Stimulated activated naive CD4-positive, alpha-beta T cell (primary cell): Measurements from ENCODE around the gene TBATA.

Source experiments
- DNase-seq, 6 experiments: peaks; one replicate each; lab custom pipeline; 2025; lab: John Stamatoyannopoulos, UW

TBATA gene

DNA sequence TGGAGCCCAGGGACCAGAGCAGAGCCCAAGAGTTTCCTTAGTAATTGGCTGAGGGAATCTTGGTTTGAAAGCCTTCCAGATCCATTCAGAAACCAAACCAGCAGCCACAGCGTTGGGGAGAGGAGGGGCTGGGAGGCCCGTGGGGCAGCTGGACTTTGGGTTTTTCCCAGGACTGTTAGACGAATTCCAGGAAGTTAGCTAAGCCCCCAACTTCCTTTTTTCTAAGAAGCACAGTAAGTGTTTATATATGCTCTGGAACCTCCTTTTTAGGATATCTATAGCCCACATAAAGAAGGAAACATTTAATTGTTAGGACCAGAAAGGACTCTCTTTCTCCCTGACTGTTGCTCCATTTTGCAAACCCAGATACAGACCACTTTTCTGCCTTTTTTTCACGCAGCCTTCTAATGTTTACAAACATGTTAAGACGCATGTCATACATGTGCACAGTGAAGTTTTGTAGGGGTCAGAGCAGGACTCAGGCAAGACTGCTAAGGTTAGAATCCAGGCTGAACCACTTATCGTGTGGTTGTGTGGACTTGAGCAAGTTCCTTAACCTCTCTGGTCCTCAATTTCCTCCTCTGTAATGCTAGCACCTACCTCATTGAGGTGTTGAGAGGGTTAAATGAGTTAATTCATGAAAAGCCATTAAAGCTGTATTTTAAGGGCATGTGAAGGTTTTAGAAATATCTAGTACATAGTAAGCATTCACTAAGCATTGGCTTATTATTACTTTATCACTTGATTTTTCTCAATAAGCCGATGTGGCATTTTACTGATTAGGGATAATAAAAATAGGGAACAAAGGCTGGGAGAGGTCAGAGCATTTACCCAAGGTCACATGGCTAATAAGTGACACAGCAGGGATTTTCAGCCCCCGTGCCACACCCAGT is 42.4 kb downstream of the TBATA start:
- DNase-seq: no peak

DNA sequence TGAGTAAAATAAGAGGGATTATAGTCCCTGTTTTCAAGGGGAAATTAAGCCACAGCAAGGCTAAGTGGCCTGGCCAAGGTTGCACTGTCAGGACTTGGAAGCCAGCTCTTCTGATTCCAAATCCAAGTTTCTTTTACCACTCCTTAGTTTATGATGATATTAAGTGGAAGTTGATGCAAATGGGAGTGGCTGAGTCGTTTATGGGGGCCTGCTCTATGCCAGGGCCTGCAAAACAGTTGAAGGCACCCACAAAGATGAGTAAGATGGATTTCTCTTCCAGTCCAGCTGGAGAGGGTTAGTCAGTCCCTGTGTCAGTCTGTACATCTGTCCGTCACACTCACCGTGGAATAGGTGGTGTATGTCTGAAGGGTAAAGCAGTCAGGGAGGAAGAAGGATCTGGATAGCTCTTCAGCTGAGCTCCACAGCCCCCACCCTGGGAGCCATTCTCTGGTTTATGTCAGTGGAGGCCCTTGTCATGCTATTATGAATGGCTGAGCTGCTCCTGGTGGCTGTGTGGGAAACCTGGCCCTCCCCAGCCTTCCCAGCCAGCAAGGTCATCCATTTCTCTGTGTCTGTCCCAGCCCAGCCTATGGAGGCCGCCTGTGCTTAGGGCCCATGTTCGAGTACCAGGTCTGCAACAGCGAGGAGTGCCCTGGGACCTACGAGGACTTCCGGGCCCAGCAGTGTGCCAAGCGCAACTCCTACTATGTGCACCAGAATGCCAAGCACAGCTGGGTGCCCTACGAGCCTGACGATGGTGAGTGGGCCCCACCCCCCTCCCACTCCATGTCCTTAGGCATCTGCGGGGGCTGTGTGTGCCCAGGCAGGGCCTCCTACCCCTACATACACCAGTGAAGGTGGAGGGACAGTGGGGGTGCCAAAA is 44.5 kb downstream of the TBATA start:
- DNase-seq: no peak

DNA sequence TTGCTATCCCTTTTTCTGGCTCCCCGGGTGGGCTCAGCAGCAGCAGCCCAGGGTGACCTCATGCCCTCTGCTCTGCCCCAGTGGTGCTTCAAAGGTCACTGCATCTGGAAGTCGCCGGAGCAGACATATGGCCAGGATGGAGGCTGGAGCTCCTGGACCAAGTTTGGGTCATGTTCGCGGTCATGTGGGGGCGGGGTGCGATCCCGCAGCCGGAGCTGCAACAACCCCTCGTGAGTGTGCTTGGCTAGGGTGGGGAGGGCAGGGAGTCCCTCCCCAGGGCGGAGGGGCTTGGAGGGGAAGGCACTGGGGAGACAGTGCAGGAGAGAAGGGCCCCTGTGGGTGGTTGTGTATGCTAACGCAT is 46.4 kb downstream of the TBATA start:
- no peak for DNase-seq

DNA sequence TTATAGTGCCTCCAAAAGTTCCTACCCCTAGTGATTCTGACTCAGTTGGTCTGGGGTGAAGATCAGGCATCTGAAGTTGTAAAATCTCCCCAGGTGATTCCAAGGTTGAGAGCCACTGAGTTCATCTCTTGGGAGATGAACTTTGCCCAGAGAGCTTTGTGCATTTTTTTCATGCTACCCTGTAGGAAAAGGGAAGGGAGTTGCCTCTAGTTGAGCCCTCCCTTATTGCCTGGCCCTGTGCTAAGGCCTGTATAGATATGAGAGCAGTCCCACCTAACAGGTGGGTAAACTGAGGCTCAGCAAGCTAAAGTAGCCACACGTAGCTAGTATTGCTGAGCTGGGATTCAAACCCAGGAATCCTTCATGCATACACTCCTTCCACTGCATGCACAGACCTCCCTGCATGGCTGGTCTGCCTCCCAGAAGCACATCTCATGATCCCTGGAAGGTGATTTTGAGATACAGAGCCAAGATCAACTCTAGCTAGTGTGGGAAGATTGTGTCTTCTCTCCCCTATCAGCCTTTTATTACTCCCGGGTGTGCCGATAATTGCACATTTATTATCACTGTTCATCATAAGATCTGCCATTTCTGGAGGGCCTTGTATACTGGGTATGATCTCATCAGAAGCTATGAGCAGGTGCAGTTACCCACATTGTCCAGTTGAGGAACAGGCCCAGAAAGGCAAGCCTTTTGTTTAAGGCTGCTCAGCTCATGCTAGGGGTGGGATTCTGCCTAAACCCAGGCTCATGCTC is 47.0 kb downstream of the TBATA start:
- no peak for DNase-seq

DNA sequence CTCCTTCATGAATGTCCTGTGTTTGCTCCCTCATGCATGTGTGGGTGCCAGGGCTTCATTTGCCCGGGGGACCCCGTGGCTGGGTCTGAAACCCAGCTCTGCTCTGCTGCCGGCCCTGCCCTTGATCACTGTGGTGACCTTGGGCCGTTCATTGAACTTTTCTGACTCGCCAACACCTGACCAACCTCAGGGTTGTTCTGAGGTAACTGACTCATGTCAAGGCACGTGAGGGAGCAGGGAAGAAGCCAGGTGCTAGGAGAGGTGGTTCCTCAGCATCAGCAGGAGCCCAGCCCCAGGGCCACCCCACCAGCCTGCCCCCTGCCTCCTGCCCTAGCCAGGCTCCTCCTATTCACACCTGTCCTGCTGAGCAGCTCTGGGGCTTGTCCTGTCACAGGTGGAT is 47.9 kb downstream of the TBATA start:
- DNase-seq: no peak

DNA sequence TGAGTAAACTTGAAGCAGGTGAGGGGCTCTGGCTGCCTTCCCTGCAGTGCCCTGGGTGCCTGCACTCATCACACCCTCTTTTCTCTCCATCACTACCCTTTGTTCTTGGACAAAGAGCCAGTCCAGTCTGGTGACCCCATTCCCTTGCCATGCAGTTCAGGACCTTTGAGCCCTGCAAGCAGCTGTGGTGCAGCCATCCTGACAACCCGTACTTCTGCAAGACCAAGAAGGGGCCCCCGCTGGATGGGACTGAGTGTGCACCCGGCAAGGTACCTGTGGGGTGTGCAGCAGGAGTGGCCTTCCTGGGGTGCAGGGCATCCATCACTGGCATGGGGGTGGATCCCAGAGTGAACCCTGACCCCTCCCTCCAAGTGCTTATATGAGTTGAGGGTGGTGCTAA is 48.7 kb downstream of the TBATA start:
- no peak for DNase-seq

DNA sequence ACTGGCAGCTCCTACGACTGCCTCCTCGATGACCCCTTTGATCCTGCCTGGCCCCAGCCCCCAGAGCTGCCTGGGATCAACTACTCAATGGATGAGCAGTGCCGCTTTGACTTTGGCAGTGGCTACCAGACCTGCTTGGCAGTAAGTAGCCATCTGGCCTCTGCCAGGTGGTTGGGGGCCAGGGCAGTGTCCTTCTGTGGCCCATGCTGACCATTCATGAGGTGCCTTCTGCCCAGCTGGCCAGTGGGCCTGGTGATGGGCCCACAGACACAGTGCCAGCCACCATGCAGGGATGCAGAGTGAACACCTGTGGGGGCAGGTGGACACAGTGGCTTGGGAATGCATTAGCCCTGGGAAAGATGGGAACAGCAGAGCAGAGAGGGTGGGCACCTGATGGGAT is 50.0 kb downstream of the TBATA start:
- no peak for DNase-seq

DNA sequence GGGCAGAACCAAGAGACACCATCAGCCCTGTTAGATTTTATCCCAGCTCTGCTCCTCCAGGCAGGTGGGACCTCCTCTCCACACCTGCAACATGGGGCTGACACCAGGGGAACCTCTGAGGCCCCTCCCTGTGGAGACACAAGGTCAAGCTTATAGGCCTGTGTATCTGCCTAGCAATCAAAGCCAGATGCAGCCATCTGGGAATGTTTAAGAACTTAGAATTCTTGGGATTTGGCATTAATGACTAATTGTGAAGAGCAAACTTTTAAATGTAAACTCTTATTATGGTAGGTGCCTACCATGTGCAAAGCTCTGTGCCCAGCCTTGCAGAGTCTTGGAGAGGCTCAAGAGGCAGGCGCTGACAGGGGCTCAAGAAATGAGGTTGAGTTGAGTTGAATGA is 52.1 kb downstream of the TBATA start:
- DNase-seq: no peak

DNA sequence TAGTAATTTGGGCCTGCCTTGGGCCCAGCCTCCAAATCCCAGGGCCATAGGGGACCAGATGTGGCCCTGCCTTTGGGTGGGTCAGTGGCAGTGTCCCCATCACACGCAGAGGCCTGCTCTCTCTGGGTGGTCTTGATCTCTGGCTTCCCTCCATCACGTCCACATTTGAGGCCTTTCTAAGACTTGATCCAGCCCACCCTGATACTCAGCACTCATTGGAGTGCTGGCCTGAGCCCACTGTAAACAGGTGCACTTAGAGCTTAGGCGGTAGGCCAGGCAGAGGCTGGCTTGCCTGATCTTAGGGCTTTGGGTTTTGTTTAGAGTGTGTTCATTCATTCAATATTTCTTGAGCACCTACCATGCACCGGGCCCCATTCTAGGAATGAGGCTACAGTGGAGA is 52.6 kb downstream of the TBATA start:
- DNase-seq: no peak

DNA sequence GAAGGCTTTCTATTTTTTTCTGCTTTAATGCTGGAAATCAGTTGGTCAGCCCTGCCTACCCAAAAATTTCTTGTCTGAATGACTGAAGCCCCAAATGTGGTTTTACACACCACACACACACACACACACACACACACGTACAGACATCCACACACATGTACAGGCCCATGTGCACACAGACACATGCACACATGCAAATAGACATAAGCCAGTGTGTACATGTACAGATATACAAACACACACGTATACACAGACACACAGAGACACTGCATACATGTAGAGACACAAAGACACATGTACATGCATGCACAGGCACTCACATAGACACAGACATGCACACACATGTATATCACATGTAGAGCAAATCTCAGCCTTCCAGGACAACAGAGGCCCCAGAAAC is 54.2 kb downstream of the TBATA start:
- no peak for DNase-seq

DNA sequence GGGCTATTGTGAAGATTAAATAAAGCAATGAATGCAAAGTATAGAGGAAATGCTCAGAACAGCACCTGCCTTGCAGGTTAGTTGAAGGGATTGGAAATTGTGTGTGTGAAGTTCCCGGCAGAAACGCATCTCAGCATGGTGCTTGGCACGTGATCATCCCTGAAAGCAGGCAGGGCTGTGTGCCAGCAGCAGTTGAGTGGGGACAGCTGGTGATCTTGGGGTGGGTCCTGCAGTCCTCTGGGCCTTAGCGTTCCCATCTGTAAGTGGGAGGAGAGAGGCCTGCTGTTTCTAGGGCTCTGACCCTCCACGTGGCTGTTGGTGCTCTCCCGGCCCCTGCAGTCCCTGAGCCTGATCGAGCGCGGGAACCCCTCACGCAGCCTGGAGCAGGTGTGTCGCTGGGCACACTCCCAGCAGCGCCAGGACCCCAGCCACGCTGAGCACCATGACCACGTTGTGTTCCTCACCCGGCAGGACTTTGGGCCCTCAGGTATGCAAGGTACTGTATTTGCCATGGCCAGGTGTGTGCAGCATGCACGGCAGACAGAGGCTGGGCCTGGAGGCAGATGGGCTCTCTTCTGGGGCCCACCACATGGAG is 55.3 kb downstream of the TBATA start:
- DNase-seq: no peak

DNA sequence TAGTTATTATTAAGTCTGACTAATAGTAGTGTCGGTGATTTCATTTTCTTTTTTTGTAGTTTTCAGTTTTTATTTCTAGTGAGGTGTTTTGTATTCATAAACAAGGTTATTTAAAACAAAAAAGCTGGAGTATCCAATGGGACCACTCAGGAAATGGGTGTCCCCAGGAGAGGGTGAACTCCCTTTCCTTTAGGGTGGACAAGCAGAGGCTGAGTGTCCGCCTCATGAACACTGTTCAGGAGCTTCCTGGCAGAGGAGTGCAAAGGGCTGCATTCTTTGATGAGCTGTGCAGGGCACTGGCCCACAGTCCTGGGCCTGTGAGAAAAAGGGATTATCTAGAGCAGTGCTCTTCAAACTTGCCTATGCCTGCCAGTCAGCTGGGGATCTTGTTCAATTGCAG is 56.8 kb downstream of the TBATA start:
- DNase-seq: no peak

DNA sequence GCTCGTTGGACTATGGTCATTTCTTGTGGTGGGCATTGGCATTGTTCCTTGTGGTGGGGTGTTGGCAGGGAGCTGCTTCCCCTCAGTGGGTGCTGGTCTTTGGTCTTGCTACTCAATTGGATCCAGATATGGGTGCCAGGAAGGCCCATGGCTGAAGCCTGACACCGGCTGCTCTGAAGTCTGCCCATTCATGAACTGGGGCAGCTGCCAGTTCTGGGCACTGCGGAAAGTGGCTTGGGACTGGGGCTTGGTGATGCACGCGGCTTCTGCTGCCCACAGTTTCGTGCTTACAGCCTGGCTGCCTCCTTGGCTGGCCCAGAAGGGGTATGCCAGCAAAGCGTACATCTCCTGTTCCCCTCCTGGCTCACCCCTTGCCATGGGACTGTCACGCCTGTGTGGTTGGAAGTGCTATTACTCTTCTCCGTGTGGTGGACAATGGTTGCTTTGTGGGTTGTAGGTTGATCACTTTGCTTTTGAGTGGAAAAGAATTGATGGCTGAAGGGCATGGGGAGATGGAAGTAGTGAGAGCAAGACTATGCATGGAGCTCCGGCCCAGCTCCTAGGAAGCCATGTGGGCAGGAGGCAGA is 58.2 kb downstream of the TBATA start:
- no peak for DNase-seq

DNA sequence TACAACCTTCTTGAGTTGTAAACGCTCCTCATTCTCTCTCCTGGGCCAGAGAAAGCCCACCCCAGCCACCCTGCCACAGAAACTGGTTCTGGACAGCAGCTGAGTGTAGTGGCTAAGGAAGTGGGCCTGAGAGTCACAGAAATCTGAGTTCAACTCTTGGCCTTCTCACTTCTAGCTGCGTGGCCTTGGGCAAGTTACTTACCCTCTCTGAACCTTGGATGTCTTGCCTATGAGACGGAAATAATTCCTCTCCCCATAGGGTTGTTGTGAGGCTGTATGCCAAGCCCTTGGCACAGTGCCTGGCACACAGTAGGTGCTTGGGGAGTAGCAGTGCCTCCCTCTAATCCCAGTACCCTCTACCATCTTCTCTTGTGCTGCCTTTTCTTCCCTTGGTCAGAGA is 61.4 kb downstream of the TBATA start:
- no peak for DNase-seq

DNA sequence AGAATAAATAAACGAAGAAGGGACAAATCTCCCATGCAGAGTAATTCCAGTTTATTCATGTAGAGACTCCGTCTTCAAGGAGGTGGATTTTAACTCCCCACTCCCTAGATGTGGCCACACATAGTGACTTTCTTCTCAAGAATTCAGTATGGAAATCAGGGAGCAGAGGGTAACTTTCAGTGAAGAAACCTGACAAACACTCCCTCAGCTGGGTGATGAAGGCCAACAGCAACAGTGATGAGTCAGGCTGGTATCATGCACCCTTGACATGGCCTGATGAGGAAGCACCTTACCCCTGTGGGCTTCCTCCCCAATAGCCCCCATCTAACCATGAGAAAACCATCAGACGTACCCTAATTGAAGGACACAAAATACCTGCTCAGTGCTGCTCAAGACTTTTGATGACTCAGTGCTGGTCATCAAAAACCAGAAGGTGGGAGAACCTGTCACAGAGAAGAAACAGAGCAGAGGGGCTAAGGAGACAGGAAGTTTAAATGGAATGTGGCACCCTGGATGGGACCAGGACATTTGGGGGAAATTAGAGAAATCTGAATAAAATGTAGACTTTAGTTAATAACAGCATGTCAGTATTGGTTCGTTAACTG is 62.3 kb downstream of the TBATA start:
- no peak for DNase-seq
